OCI-LY3 (cell line): ENCODE results near the gene ZNF423.

Experiments used
- EZH2phosphoT487 ChIP-seq: fragments of 200-600 bp; shearing (Covaris generic); IDR thresholded peaks from 2 replicates; pipeline ENCODE4 v1.6.1; 2018; ENCODE audit warnings: antibody characterized with exemption, mixed run types, low read depth
- TF ChIP-seq, protein P1 (sequence below): fragments of 200-600, 300-600 bp; sonication (generic); IDR thresholded peaks from 2 replicates; pipeline ENCODE4 v1.5.1; 2014; ENCODE audit warnings: antibody characterized with exemption, low read length, low read depth

DNA sequence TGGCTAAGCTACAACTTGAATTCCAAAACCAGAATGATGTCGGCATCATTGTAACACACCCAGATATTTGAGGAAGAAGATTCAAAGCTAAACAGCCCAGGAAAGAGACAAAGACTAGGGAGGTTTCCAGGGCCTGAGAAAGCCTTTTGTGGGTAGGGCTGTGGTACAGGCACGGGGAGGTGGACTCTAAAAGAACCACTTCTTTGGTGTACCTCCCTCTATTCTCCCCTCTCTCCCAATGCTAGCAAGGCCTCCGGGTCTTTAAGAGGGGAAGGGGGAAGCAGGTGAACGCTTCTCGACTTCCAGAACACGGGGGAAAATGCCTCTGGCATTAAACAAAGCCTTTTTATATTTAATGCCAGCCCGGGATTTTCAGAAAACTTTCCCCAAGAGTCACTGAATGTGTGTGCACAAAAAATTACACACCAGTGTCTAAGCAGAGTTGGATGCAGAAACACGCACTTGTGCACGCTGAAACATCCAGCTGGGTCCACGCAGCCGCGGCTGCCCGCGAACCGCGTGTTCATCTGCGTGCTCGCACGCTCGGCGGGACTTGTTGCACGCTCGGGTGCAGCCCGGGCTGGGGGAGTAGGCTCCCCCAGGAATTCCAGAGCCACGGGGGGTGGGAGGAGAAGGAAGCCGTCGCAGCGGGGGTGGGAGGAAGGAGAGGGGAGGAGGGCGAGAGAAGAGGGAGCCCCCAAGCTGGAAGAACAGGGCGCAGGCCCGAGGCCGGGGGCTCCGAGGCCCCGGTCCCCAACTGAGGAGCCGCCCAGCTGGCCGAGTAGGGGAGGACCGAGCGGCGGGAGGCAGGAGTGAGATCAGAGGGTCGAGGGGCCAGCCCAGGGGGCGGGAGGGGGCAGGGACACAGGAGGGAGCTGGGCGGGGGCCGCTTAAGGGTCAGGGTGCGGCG is 20.1 kb upstream of the ZNF423 start:
- TF ChIP-seq, protein P1, sequence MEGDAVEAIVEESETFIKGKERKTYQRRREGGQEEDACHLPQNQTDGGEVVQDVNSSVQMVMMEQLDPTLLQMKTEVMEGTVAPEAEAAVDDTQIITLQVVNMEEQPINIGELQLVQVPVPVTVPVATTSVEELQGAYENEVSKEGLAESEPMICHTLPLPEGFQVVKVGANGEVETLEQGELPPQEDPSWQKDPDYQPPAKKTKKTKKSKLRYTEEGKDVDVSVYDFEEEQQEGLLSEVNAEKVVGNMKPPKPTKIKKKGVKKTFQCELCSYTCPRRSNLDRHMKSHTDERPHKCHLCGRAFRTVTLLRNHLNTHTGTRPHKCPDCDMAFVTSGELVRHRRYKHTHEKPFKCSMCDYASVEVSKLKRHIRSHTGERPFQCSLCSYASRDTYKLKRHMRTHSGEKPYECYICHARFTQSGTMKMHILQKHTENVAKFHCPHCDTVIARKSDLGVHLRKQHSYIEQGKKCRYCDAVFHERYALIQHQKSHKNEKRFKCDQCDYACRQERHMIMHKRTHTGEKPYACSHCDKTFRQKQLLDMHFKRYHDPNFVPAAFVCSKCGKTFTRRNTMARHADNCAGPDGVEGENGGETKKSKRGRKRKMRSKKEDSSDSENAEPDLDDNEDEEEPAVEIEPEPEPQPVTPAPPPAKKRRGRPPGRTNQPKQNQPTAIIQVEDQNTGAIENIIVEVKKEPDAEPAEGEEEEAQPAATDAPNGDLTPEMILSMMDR: no peak
- TF ChIP-seq EZH2phosphoT487: no peak
